IMR-90 (cell line): ENCODE measurements around the gene MAT2A. TPM values are rescaled to one million over a fixed set of nuclear protein-coding genes. Genes with fewer than 3 reads are reported as not detected.

Source experiments
- ATAC-seq: fragments of 200-7000 bp; cut with Tn5 transposase; 2 replicates; pipeline ENCODE4 v1.9.1; 2020; ENCODE audit warnings: low read depth, mild to moderate bottlenecking, moderate library complexity
- BruUV-seq: library from RNA; stranded (reverse); fragments of 400-500 nt; replicated peaks from 2 replicates; lab custom pipeline; 2021; lab: Mats Ljungman, UMichigan
- CTCF ChIA-PET: fragments of 300-600 bp; formaldehyde crosslinking; extraction: SDS; loops from one replicate; lab custom pipeline; 2021; ENCODE audit warnings: antibody characterized with exemption; lab: Yijun Ruan, JAX
- POLR2A ChIA-PET: fragments of 300-600 bp; sonication (Branson Sonifier 250); formaldehyde crosslinking; loops from one replicate; lab custom pipeline; 2022; ENCODE audit warnings: antibody characterized with exemption; ENCODE audit not compliant: unreplicated experiment; lab: Charles Lee
- DNase-seq: peaks from one replicate; pipeline ENCODE4 v3.0.0; 2013
- H2AFZ ChIP-seq: replicated peaks from 2 replicates; pipeline ENCODE3; 2013; ENCODE audit warnings: low read length, mild to moderate bottlenecking; ENCODE audit not compliant: poor library complexity
- H2AK5ac ChIP-seq: 2 replicates; pipeline ENCODE4 v1.6.1; 2013; ENCODE audit warnings: low read depth, low read length, inconsistent platforms
- H2AK9ac ChIP-seq: replicated peaks from 2 replicates; pipeline ENCODE3; 2013; ENCODE audit warnings: mild to moderate bottlenecking, low read depth, low read length, moderate library complexity; ENCODE audit not compliant: poor library complexity
- H2BK120ac ChIP-seq: 2 replicates; pipeline ENCODE4 v1.6.1; 2013; ENCODE audit warnings: low read depth, low read length, inconsistent platforms
- H2BK15ac ChIP-seq: 3 replicates; pipeline ENCODE4 v1.6.1; 2013; ENCODE audit warnings: low read depth, low read length, inconsistent platforms
- H2BK20ac ChIP-seq: 2 replicates; pipeline ENCODE4 v1.6.1; 2013; ENCODE audit warnings: low read depth, mild to moderate bottlenecking, inconsistent platforms, low read length, moderate library complexity
- H2BK5ac ChIP-seq: 2 replicates; pipeline ENCODE4 v1.6.1; 2013; ENCODE audit warnings: mild to moderate bottlenecking, low read depth, low read length, inconsistent platforms; ENCODE audit not compliant: poor library complexity, severe bottlenecking
- H3K14ac ChIP-seq: replicated peaks from 2 replicates; pipeline ENCODE4 v1.6.1; 2013; ENCODE audit warnings: low read depth, low read length, inconsistent platforms
- H3K18ac ChIP-seq: 2 replicates; pipeline ENCODE4 v1.6.1; 2013; ENCODE audit warnings: low read depth, low read length, control low read depth
- H3K23ac ChIP-seq: 2 replicates; pipeline ENCODE4 v1.6.1; 2013; ENCODE audit warnings: low read depth, low read length, inconsistent platforms
- H3K27ac ChIP-seq: 2 replicates; pipeline ENCODE4 v1.5.1; 2013; ENCODE audit warnings: mild to moderate bottlenecking, control low read depth, low read length; ENCODE audit not compliant: insufficient read depth
- H3K27me3 ChIP-seq: 2 replicates; pipeline ENCODE4 v1.6.1; 2013; ENCODE audit warnings: low read length; ENCODE audit not compliant: control insufficient read depth, insufficient read depth
- H3K36me3 ChIP-seq: 2 replicates; pipeline ENCODE4 v1.6.1; 2013; ENCODE audit warnings: low read length, mixed read lengths; ENCODE audit not compliant: control insufficient read depth, insufficient read depth
- H3K4ac ChIP-seq: 2 replicates; pipeline ENCODE4 v1.6.1; 2013; ENCODE audit warnings: low read depth, low read length, inconsistent platforms
- H3K4me1 ChIP-seq: 2 replicates; pipeline ENCODE4 v1.6.1; 2013; ENCODE audit warnings: low read length, mixed read lengths; ENCODE audit not compliant: control insufficient read depth, insufficient read depth
- H3K4me2 ChIP-seq: 2 replicates; pipeline ENCODE4 v1.6.1; 2013; ENCODE audit warnings: low read depth, mild to moderate bottlenecking, control low read depth, low read length, moderate library complexity
- H3K4me3 ChIP-seq: 2 replicates; pipeline ENCODE4 v1.5.1; 2013; ENCODE audit warnings: low read depth, mild to moderate bottlenecking, control low read depth, low read length, moderate library complexity; ENCODE audit not compliant: insufficient read depth
- H3K56ac ChIP-seq: 2 replicates; pipeline ENCODE4 v1.6.1; 2013; ENCODE audit warnings: low read length, inconsistent platforms; ENCODE audit not compliant: insufficient read depth; ENCODE audit errors: extremely low read depth
- H3K79me1 ChIP-seq, 2 experiments: 2 replicates each; pipeline ENCODE4 v1.6.1; 2013; ENCODE audit warnings: low read length in 2 of 2, inconsistent platforms in 1 of 2, low read depth in 1 of 2
- H3K9ac ChIP-seq: 2 replicates; pipeline ENCODE4 v1.6.1; 2013; ENCODE audit warnings: low read depth, low read length, control low read depth
- H3K9me1 ChIP-seq: 2 replicates; pipeline ENCODE4 v1.6.1; 2013; ENCODE audit warnings: low read length, inconsistent platforms; ENCODE audit not compliant: insufficient read depth
- H3K9me3 ChIP-seq: 2 replicates; pipeline ENCODE4 v1.6.1; 2013; ENCODE audit warnings: low read length; ENCODE audit not compliant: control insufficient read depth, insufficient read depth
- H4K20me1 ChIP-seq: 2 replicates; pipeline ENCODE4 v1.6.1; 2013; ENCODE audit warnings: low read length, inconsistent platforms; ENCODE audit not compliant: insufficient read depth
- H4K5ac ChIP-seq: 2 replicates; pipeline ENCODE4 v1.6.1; 2013; ENCODE audit warnings: mild to moderate bottlenecking, low read depth, low read length, control low read depth
- H4K8ac ChIP-seq, 2 experiments: 2 replicates each; pipeline ENCODE4 v1.6.1; 2013; ENCODE audit warnings: low read depth in 2 of 2, low read length in 2 of 2, control low read depth in 1 of 2, inconsistent platforms in 1 of 2
- H4K91ac ChIP-seq: 2 replicates; pipeline ENCODE4 v1.6.1; 2013; ENCODE audit warnings: low read depth, low read length, inconsistent platforms; ENCODE audit not compliant: insufficient read depth
- CEBPB ChIP-seq: IDR thresholded peaks from 2 replicates; pipeline ENCODE4 v1.6.1; 2012; ENCODE audit warnings: low read depth, low read length, improper control_type of control experiment
- MAFK ChIP-seq: IDR thresholded peaks from 2 replicates; pipeline ENCODE4 v1.6.1; 2012; ENCODE audit warnings: low read depth, low read length, improper control_type of control experiment
- MXI1 ChIP-seq: IDR thresholded peaks from 2 replicates; pipeline ENCODE4 v1.6.1; 2012; ENCODE audit warnings: low read depth, mild to moderate bottlenecking, low read length, moderate library complexity, borderline replicate concordance
- RCOR1 ChIP-seq: IDR thresholded peaks from 2 replicates; pipeline ENCODE4 v1.6.1; 2012; ENCODE audit warnings: mild to moderate bottlenecking, low read length, improper control_type of control experiment; ENCODE audit not compliant: insufficient replicate concordance
- WGBS, 2 experiments: methylation state at CpG; one replicate each; pipeline versions ENCODE4 v1.1.5 to v1.1.7; 2013; ENCODE audit warnings: missing lambda C conversion rate in 2 of 2; ENCODE audit not compliant: insufficient read length in 1 of 2; ENCODE audit errors: extremely low coverage in 2 of 2; 5-methylcytosine and 5-hydroxymethylcytosine counted together
- dilution Hi-C: fragments of 300-500 bp; cut with HindIII; formaldehyde crosslinking; loops from one replicate; pipeline ENCODE4 v1.14.3; 2018; ENCODE audit warnings: low sequenced_read_pairs; ENCODE audit not compliant: unreplicated experiment
- in situ Hi-C: fragments of 300-500 bp; cut with MboI; formaldehyde crosslinking; loops from 3 replicates; pipeline ENCODE4 v1.14.3; 2019; ENCODE audit warnings: low sequenced_read_pairs, inconsistent platforms, mixed read lengths
- intact Hi-C: fragments of 100-400 bp; cut with micrococcal nuclease; formaldehyde crosslinking; loops from 2 replicates; pipeline ENCODE4 v1.10.0; 2022
- polyA plus RNA-seq, 3 experiments: library from polyadenylated mRNA; depleted of rRNA; stranded (reverse); fragments of >200 nt; gene quantifications; 2 replicates each; pipeline ENCODE4 v1.2.3, GENCODE V29; 2012; ENCODE audit warnings: low replicate concordance in 1 of 3
- total RNA-seq: library from RNA; depleted of rRNA; stranded (reverse); fragments of >200 nt; gene quantifications from 2 replicates; pipeline ENCODE4 v1.2.3, GENCODE V29; 2012
- TF ChIP-seq, protein P1 (sequence below): fragments of 150-350 bp; IDR thresholded peaks from 2 replicates; pipeline ENCODE4 v1.6.1; 2017; ENCODE audit warnings: mild to moderate bottlenecking, antibody characterized with exemption, low read length, low read depth

The MAT2A gene
- total and polyA plus RNA-seq, 2 of the 4 experiments (the other 2 are of a cell fraction): 94.1 to 223 TPM

DNA sequence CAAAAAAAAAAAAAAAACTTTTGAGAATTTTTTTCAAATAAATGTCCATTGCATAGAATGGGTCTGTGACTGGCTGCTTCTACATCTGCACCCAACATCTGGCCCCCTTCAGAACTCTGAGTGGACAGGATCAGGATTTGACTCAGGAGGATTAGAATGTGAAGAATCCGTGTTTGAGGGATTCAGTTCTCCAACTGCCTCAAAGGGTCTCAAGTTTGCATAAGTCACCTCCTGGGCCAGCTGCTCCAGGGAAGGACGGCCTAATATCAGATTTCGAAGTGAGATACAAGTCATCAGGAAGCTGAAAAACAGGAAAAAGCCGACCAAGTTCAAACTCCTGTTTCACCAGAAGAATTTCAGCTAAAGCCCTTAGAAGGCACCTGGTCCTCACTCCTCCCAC, 10.9 kb downstream of the MAT2A start (continued):
- TF ChIP-seq, protein P1, sequence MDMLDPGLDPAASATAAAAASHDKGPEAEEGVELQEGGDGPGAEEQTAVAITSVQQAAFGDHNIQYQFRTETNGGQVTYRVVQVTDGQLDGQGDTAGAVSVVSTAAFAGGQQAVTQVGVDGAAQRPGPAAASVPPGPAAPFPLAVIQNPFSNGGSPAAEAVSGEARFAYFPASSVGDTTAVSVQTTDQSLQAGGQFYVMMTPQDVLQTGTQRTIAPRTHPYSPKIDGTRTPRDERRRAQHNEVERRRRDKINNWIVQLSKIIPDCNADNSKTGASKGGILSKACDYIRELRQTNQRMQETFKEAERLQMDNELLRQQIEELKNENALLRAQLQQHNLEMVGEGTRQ: no peak
- TF ChIP-seq MXI1 (no peak), MAFK (no peak)

DNA sequence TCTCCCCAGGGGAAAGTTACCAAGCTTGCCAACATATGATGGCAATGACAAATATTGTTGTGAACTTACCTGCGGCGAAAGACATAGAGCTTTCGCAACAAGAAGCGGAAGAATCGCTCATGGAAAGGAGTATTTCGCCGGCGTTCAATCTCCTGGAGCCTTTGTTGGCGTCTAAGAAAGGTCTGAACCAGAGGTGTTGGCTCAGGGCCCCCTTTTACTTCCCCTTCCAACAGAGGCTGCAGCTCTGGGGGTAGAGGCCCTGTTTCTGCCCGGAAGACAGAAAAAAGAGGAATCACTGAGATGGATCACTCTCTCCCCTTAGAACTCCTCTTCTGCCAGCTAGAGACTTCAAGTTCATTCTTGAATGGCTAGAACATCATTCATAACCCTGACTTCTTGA, 11.5 kb downstream of the MAT2A start:
- WGBS, 2 experiments: 90% methylated on average over 4 of the region's 10 CpGs; no CpG with 5 or more reads in 1 of the 2 experiments
- POLR2A ChIA-PET: interaction anchor here (1.3 to 5.1 kb wide), 2 partner anchors 11 to 131 kb away, joined by 12 to 42 read pairs; partner anchors contain the start of genes MAT2A and SH2D6

More for the DNA sequence above, 11.5 kb downstream of the MAT2A start:
- Histone ChIP-seq H2BK20ac (peak overlapping the region; percentile 94), H3K14ac (peak overlapping the region; percentile 93), H2AK9ac (peak overlapping the region; percentile 99), H3K4ac (peak overlapping the region; percentile 97), H3K9me3 (no peaks in the 10 kb centered on the region), H3K9ac (peak overlapping the region; percentile 64; the same call in 1 of the 2 replicates), H3K27ac (peak overlapping the region; percentile 98), H3K56ac (peak overlapping the region; percentile 97), H4K91ac (peak overlapping the region; percentile 97), H3K9me1 (peaks cover 9% of the 10 kb centered on the region; the same call in 1 of the 2 replicates), H3K23ac (peak overlapping the region; percentile 78), H3K36me3 (peaks cover 47% of the 10 kb centered on the region), H4K8ac (peak overlapping the region; percentile 58 to 92), H3K79me1 (peaks cover 8 to 45% of the 10 kb centered on the region in 2 experiments; a peak in 3 of 4 replicates), H2BK120ac (peak overlapping the region; percentile 92), H3K4me3 (no peak overlapping the region), H3K4me2 (peak overlapping the region; percentile 64; the same call in 1 of the 2 replicates), H2AFZ (no peak overlapping the region), H3K4me1 (peaks cover 18% of the 10 kb centered on the region), H2BK5ac (peak overlapping the region; percentile 99), H4K5ac (peak overlapping the region; percentile 89), H2AK5ac (peak overlapping the region; percentile 99), H4K20me1 (peaks cover 11% of the 10 kb centered on the region), H2BK15ac (peak overlapping the region; percentile 88), H3K27me3 (no peaks in the 10 kb centered on the region), H3K18ac (peak overlapping the region; percentile 94)
- intact Hi-C loops: loop anchor here (1.0 to 5.0 kb wide), 2 partner anchors 196 to 223 kb away; partner anchors contain the start of genes ELMOD3, RETSAT and TGOLN2
- no TSS peak for BruUV-seq
- dilution Hi-C loops: no loop called here
- ATAC-seq: no peak
- DNase-seq: no peak
- in situ Hi-C loops: loop anchor here (5.0 to 10.0 kb wide), 2 partner anchors 128 to 486 kb away; no protein-coding TSS in a partner anchor
- TF ChIP-seq RCOR1 (no peak), CEBPB (0 out of 2 replicates have a peak, but pooled peaks have one; percentile 16)
- TF ChIP-seq, protein P1: no peak
- CTCF ChIA-PET: interaction anchor here (1.3 to 6.8 kb wide), 3 partner anchors 14 to 484 kb away, joined by 3 to 46 read pairs (median 4); partner anchors contain the start of gene SH2D6
